H1 (cell line): ENCODE results near the gene SBNO2. TPM values are rescaled to one million over a fixed set of nuclear protein-coding genes. Genes with fewer than 3 reads are reported as not detected.

ENCODE experiments used
- CREB1 ChIP-seq: IDR thresholded peaks from 2 replicates; pipeline ENCODE4 v1.6.1; 2012; ENCODE audit warnings: inconsistent platforms
- EGR1 ChIP-seq: IDR thresholded peaks from 2 replicates; pipeline ENCODE4 v1.6.1; 2011; ENCODE audit warnings: low read depth, low read length, borderline replicate concordance
- HDAC2 ChIP-seq, 2 experiments: fragments of 300-600 bp in 1 of 2; sonication (generic) in 1 of 2; IDR thresholded peaks; 2 replicates each; pipeline ENCODE4 v1.6.1; 2011 to 2012; ENCODE audit warnings: low read depth in 2 of 2, low read length in 2 of 2, mild to moderate bottlenecking in 2 of 2, moderate library complexity in 2 of 2, borderline replicate concordance in 1 of 2, inconsistent platforms in 1 of 2
- RAD21 ChIP-seq, 2 experiments: IDR thresholded peaks in 1 of 2; conservative IDR thresholded peaks in 1 of 2; 2 replicates each; pipeline ENCODE4 v1.6.1; 2011; ENCODE audit warnings: low read depth in 2 of 2, low read length in 2 of 2, improper control_type of control experiment in 1 of 2, inconsistent platforms in 1 of 2, mild to moderate bottlenecking in 1 of 2, moderate library complexity in 1 of 2
- SIN3A ChIP-seq, 2 experiments: IDR thresholded peaks in 1 of 2; conservative IDR thresholded peaks in 1 of 2; 2 replicates each; pipeline ENCODE4 v1.6.1; 2011 to 2012; ENCODE audit warnings: low read length in 2 of 2, improper control_type of control experiment in 1 of 2, low read depth in 1 of 2, mild to moderate bottlenecking in 1 of 2
- SP4 ChIP-seq: IDR thresholded peaks from 2 replicates; pipeline ENCODE4 v1.6.1; 2012; ENCODE audit warnings: low read length, inconsistent platforms
- polyA plus RNA-seq, 7 experiments: library from polyadenylated mRNA; depleted of rRNA in 3 of 7; stranded (reverse) in 5 of 7; unstranded in 2 of 7; fragments of >200 nt in 5 of 7; fragments of 200-250 nt in 2 of 7; gene quantifications; 1 replicate in 5 of 7; 2 replicates in 1 of 7; 4 replicates in 1 of 7; pipeline versions ENCODE4 v1.2.1 to v1.2.3, GENCODE V29; 2011 to 2013; ENCODE audit warnings: missing spikeins in 2 of 7, mixed read lengths in 2 of 7
- total RNA-seq: library from RNA; stranded (reverse); fragmentation: NEBNext Ultra II Directional; extraction: Animal tissue kit (Norgen Biotek cat#: 25700); gene quantifications from 2 replicates; pipeline ENCODE4 v1.2.1, GENCODE V29; 2021

The SBNO2 gene
- total and polyA plus RNA-seq, 2 of the 8 experiments (the other 6 are each of a cell fraction or from before 2014, with no cell fraction given): 12.2 to 31.4 TPM

- TF ChIP-seq HDAC2 (IDR thresholded peaks at IDR 0.05; ENCODE audit: borderline replicate concordance in 1 of 2, low read depth in 2 of 2, low read length in 2 of 2) (0 out of 4 replicates have a peak, but pooled peaks of 1 of the 2 experiments have one; percentile 60), SIN3A (conservative IDR thresholded peaks at IDR 0.05 in 1 of 2, IDR thresholded peaks at IDR 0.05 in 1 of 2; ENCODE audit: low read depth in 1 of 2, low read length in 2 of 2) (peak in 1 of 2 experiments; percentile 64; a peak in 1 of 4 replicates), SP4 (peak; percentile 89; the same call in 1 of the 2 replicates), CREB1 (peak; percentile 25; the same call in 1 of the 2 replicates), RAD21 (IDR thresholded peaks at IDR 0.05 in 1 of 2, conservative IDR thresholded peaks at IDR 0.05 in 1 of 2; ENCODE audit: low read depth in 2 of 2, low read length in 2 of 2) (peak; percentile 87 to 91), EGR1 (peak; percentile 76; the same call in 1 of the 2 replicates)
These were observed 60.8 kb downstream of the SBNO2 start (continued) for GRCh38 chr19:1113030-1113985.
